D721Med (cell line): ENCODE data around the gene GRXCR1.

Experiments used
- DNase-seq: peaks from one replicate; pipeline ENCODE4 v3.0.0; 2011; ENCODE audit warnings: low spot score; ENCODE audit not compliant: insufficient read length
- FAIRE-seq: peaks from 2 replicates; lab custom pipeline; 2011; peaks lifted over from hg19 to GRCh38; lab: Jason Lieb, UNC
- CTCF ChIP-seq: IDR thresholded peaks from 2 replicates; pipeline ENCODE4 v1.5.1; 2012; ENCODE audit warnings: mild to moderate bottlenecking, control low read depth; ENCODE audit not compliant: insufficient read depth; ENCODE audit errors: missing control alignments

Gene GRXCR1

GRCh38 chr4:43047058-43047457 lies 154.5 kb downstream of the GRXCR1 start:
- FAIRE-seq (no peak), DNase-seq (no peak)
- TF ChIP-seq CTCF: no peak

- DNase-seq: no peak
- FAIRE-seq: no peak
- no peak for TF ChIP-seq CTCF
These were observed 156.1 kb downstream of the GRXCR1 start for GRCh38 chr4:43048570-43048969.

GRCh38 chr4:43049326-43049725 lies 156.8 kb downstream of the GRXCR1 start:
- FAIRE-seq (no peak), DNase-seq (no peak)
- no peak for TF ChIP-seq CTCF

GRCh38 chr4:43066415-43066814 lies 173.9 kb downstream of the GRXCR1 start:
- no peak for DNase-seq
- no peak for FAIRE-seq
- no peak for TF ChIP-seq CTCF

- no peak for FAIRE-seq
- no peak for TF ChIP-seq CTCF
- DNase-seq: no peak
These were observed 178.6 kb downstream of the GRXCR1 start for GRCh38 chr4:43071069-43071468.
